Small intestine (tissue), 7 donors: ENCODE results near the gene SLC17A7. TPM values are rescaled to one million over a fixed set of nuclear protein-coding genes. Genes with fewer than 3 reads are reported as not detected.

ENCODE experiments used
- DNase-seq, 2 donors: peaks; one replicate each; pipeline versions ENCODE4 v3.0.0 to v3.0.0-alpha.2; 2013
- FAIRE-seq: peaks from 2 replicates; lab custom pipeline; 2012; peaks lifted over from hg19 to GRCh38; lab: Jason Lieb, UNC
- H3K27ac ChIP-seq, 3 donors: one replicate each; pipeline ENCODE4 v1.5.1; 2013; ENCODE audit warnings: low read length in 2 of 3, mild to moderate bottlenecking in 2 of 3, control low read depth in 1 of 3, inconsistent platforms in 1 of 3, low read depth in 1 of 3, moderate library complexity in 1 of 3
- H3K27me3 ChIP-seq, 3 donors: one replicate each; pipeline ENCODE4 v1.6.1; 2013; ENCODE audit warnings: low read length in 3 of 3, inconsistent platforms in 1 of 3; ENCODE audit not compliant: control insufficient read depth in 3 of 3, insufficient read depth in 3 of 3
- H3K36me3 ChIP-seq, 3 donors: one replicate each; pipeline ENCODE4 v1.6.1; 2013; ENCODE audit warnings: low read length in 3 of 3, inconsistent platforms in 1 of 3, low read depth in 1 of 3, mild to moderate bottlenecking in 1 of 3, moderate library complexity in 1 of 3; ENCODE audit not compliant: control insufficient read depth in 3 of 3, insufficient read depth in 2 of 3
- H3K4me1 ChIP-seq, 3 donors: one replicate each; pipeline ENCODE4 v1.6.1; 2013; ENCODE audit warnings: low read length in 2 of 3, inconsistent platforms in 1 of 3, low read depth in 1 of 3, mild to moderate bottlenecking in 1 of 3, moderate library complexity in 1 of 3; ENCODE audit not compliant: control insufficient read depth in 3 of 3, insufficient read depth in 2 of 3
- H3K4me3 ChIP-seq, 3 donors: one replicate each; pipeline ENCODE4 v1.5.1; 2013; ENCODE audit warnings: low read length in 3 of 3, control low read depth in 1 of 3, inconsistent platforms in 1 of 3, low read depth in 1 of 3, mild to moderate bottlenecking in 1 of 3, moderate library complexity in 1 of 3
- H3K9me3 ChIP-seq, 2 donors: one replicate each; pipeline ENCODE4 v1.6.1; 2013; ENCODE audit warnings: low read depth in 1 of 2, low read length in 1 of 2; ENCODE audit not compliant: control insufficient read depth in 2 of 2, insufficient read depth in 1 of 2
- WGBS, 3 donors: extraction: QIAGEN DNeasy Blood & Tissue Kit; methylation state at CpG; one replicate each; pipeline ENCODE4 v1.1.7; 2013; 5-methylcytosine and 5-hydroxymethylcytosine counted together
- polyA plus RNA-seq, 4 donors: library from polyadenylated mRNA; stranded (reverse) in 3 of 4; unstranded in 1 of 4; fragments of 200-250 nt in 3 of 4; fragments of 120-200 nt in 1 of 4; gene quantifications; one replicate each; pipeline versions ENCODE4 v1.2.1 to v1.2.3, GENCODE V29; 2013
- donor health status: healthy with polysubstance abuse.
- donor health status: control.
- donor health status: control.
- donor health status: Bipolar disorder and iron deficiency.
- donor health status: healthy.

Gene SLC17A7
- polyA plus RNA-seq, 4 donors: 0.09 to 1.1 (median 0.25) TPM

DNA sequence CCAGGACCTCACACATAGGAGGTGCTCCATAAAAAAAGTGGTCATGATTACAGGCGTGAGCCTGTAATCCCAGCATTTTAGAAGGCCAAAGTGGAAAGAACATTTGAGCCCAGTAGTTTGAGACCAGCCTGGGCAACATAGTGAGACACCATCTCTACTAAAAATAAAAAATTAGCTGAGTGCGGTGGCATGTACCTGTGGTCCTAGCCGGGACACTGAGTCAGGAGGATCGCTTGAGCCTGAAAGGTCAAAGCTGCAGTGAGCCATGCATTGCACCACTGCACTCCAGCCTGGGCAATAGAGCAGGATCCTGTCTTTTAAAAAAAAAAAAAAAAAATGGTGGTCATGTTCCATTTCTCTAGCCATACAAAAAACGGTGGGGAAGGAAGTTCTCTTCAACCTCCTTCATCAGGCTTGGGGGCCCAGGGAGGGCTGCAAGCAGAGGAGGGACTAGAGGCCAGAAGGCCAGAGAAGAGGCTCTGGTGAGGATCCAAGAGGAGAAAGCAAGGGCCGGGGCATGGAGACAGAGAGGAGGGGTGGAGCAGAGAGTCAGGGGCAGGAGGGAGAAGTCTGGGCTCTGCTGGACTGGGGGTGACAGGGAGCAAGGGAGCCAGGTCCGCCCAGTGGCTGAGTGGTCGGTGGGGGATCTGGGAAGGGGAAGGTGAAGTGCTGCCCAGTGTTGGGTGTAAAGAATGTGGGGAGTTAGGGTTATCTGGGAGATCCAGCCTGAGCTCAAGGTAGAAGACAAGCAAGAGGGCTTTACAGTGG is 44.4 kb downstream of the SLC17A7 start:
- Histone ChIP-seq H3K36me3 (no peaks in the 10 kb centered on the region), H3K4me3 (no peak overlapping the region), H3K27ac (no peak overlapping the region), H3K9me3 (no peaks in the 10 kb centered on the region), H3K27me3 (peaks cover 0 to 23% (median 0%) of the 10 kb centered on the region in 3 donors), H3K4me1 (no peaks in the 10 kb centered on the region)
- DNase-seq: no peak
- 77 to 88% (median 79%) methylated on average over 8 of the region's 8 CpGs for WGBS, 3 donors
- no peak for FAIRE-seq

DNA sequence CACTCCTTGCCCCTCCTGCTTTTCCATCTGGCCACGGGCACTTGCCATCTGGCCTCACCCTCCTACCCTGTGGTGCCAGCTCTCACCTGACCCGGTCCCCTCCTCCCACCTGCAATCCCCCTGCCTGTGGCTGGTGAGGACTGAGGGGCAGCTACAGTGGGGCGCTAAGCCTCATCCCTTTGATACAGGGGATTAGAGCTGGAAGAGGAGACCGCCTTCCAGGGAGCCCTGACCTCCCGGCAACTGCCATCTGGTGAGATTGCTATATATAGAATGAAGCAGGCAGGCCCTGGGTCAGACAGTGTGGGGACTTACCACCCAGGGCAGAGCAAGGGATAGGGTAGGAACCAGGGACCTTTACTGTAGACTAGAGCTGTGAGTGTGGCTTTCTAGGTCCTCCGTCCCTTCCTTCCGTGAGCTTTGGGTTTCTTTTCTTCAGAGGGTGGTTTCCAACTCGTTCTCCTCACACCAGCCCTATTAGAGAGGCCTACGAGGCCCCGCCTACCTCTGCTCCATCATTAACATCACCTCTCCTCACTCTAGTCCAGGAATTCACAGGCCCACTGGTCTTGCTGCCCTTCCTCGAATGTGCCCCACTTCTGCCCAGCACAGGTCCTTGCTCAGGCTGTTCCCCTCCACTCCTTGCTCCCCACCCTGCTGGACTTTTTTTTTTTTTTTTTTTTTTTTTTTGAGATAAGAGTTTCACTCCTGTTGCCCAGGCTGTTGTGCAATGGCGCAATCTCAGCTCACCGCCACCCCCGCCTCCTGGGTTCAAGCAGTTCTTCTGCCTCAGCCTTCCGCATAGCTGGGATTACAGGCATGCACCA is 45.5 kb downstream of the SLC17A7 start:
- FAIRE-seq (no peak), DNase-seq (no peak)
- Histone ChIP-seq H3K27ac (no peak overlapping the region), H3K9me3 (no peaks in the 10 kb centered on the region), H3K4me3 (no peak overlapping the region), H3K27me3 (peaks cover 0 to 23% (median 0%) of the 10 kb centered on the region in 3 donors), H3K36me3 (no peaks in the 10 kb centered on the region), H3K4me1 (no peaks in the 10 kb centered on the region)
- WGBS, 3 donors: 63 to 71% (median 65%) methylated on average over 15 of the region's 15 CpGs

DNA sequence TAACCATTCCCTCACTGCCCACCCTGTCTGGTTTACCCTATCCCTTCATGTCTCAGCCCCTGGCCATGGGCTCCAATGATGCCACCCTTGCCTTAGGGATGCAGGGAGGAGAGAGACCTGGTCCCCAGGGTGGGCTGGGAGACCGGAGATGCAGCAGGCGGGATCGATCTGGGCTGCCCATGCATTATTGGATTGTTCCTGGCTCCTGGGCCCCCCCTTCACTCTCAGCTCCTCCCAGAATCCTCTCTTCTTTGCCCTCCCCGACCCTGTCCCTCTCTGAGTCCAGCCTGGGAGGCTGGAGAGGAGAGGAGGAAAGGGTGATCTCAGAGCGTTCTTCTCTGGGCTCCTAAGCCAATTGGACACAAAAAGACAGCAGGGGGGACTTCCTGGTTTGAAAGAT is 47.4 kb downstream of the SLC17A7 start:
- DNase-seq (no peak), FAIRE-seq (no peak)
- H3K9me3 ChIP-seq: no peaks in the 10 kb centered on the region
- WGBS, 3 donors: 52 to 84% (median 63%) methylated on average over 4 to 5 of the region's 5 CpGs
- H3K27ac ChIP-seq: no peak overlapping the region
- no peak overlapping the region for H3K4me3 ChIP-seq
- no peaks in the 10 kb centered on the region for H3K36me3 ChIP-seq
- H3K4me1 ChIP-seq: no peaks in the 10 kb centered on the region
- H3K27me3 ChIP-seq: peaks cover 0 to 21% (median 0%) of the 10 kb centered on the region in 3 donors

DNA sequence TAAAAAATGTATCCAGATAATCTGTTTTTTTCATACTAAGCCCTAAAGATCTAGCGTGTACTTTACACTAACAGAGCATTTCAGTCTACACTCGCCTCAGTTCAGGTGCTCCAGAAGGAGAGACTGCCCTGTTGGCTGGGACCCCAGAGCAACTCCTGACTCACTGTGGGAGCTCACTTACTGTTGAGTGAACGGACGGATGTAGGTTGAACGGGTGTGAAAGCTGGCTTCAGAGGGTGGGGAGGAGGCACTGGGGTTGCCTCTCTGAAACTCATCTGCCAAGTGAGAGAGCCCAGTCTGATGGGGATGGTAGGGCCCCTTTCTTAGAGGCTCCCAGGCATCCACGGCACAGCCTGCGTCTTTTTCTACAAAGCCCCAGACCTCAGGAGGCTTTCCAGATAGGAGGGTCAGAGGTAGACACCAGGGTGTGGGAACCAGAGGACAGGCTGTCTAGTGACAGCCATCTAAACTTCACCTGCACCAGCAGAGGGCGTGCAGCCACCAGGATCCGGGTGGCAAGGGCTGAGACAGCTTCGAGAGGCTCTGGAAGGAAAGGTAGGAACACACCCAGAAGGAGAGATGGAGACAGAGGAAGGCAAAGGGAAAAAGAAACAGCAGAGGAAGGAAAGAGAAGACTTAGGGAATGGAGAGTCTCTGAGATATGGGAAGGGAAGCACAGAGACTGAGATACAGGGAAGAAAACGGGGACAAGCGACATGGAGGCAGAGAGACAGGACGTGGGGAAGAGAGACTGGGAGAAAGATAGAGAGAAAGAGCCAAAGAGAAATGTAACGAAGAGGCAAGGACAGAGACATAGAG is 49.5 kb downstream of the SLC17A7 start:
- H3K4me1 ChIP-seq: no peaks in the 10 kb centered on the region
- H3K36me3 ChIP-seq: no peaks in the 10 kb centered on the region
- 14 to 25% (median 20%) methylated on average over 14 of the region's 14 CpGs for WGBS, 3 donors
- no peak for FAIRE-seq
- no peak overlapping the region for H3K27ac ChIP-seq
- no peak overlapping the region for H3K4me3 ChIP-seq
- H3K9me3 ChIP-seq: peaks cover 0 to 3% of the 10 kb centered on the region in 2 donors
- H3K27me3 ChIP-seq: peaks cover 0 to 20% (median 0%) of the 10 kb centered on the region in 3 donors
- DNase-seq: peak; percentile 83 to 88

DNA sequence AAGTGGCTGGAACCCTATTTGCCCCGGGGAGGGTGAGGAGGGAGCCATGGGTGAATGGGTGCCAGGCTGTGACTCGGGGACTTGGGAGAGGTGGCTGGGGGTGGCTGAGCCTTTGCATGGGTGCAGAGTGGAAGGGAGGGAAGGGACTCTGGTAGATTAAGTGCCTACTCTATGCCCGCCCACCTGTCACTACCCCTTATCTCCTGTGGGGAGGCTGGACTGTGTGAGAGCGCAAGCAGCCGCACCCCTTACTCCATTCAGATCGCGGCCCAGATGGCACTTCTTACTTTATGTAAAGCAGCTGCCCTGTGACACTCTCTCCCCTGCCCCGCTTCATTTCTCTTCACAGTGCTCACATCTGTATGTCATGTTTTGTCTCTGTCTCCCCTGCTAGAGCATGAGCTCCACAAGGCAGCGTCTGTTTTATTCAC is 50.4 kb downstream of the SLC17A7 start:
- DNase-seq: no peak
- H3K4me1 ChIP-seq: no peaks in the 10 kb centered on the region
- no peaks in the 10 kb centered on the region for H3K36me3 ChIP-seq
- H3K9me3 ChIP-seq: peaks cover 0 to 3% of the 10 kb centered on the region in 2 donors
- WGBS, 3 donors: 28 to 48% (median 40%) methylated on average over 9 of the region's 9 CpGs
- no peak overlapping the region for H3K4me3 ChIP-seq
- peaks cover 0 to 20% (median 0%) of the 10 kb centered on the region in 3 donors for H3K27me3 ChIP-seq
- FAIRE-seq: no peak
- H3K27ac ChIP-seq: no peak overlapping the region

DNA sequence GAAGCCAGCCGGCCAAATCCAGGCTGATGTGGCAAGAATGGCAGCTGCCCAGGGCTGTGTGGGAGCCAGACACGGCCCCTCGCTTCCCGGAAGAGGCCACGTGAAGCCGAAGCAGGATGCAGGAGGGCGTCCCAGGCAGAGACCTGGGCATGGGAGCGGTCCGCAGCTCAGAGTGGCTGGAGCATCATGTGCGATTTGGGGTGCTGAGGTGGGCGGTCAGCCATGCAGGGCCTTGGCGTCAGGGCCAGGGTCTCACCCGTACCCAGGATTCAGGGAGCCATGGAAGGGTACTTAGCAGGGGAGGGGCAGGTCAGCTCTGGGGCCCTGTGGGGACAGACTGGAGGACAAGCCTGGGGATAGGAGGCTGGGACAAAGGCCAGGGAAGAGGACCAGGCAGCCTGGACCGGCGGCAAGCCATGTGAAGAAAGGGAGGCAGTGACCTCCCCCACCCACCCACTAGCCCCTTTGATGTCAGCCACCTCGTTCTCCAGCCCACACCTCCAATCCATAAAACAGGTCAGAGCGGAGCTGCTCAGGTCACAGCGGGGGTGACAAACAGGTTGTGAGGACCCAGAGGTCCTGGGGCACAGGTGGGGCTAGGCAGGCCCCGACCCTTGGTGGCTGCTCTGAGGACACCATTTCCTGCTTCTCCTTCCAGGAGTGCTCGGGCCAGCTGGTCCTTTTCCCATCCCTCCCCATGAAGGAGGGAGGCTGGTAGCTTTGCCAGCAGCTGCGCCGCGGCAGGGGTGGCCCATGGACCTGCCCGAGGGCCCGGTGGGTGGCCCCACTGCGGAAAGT is 51.0 kb downstream of the SLC17A7 start:
- no peak for DNase-seq
- H3K4me3 ChIP-seq: no peak overlapping the region
- no peak for FAIRE-seq
- no peak overlapping the region for H3K27ac ChIP-seq
- H3K36me3 ChIP-seq: no peaks in the 10 kb centered on the region
- H3K4me1 ChIP-seq: no peaks in the 10 kb centered on the region
- H3K9me3 ChIP-seq: peaks cover 0 to 3% of the 10 kb centered on the region in 2 donors
- 52 to 66% (median 65%) methylated on average over 25 to 26 of the region's 26 CpGs for WGBS, 3 donors
- peaks cover 0 to 20% (median 0%) of the 10 kb centered on the region in 3 donors for H3K27me3 ChIP-seq

DNA sequence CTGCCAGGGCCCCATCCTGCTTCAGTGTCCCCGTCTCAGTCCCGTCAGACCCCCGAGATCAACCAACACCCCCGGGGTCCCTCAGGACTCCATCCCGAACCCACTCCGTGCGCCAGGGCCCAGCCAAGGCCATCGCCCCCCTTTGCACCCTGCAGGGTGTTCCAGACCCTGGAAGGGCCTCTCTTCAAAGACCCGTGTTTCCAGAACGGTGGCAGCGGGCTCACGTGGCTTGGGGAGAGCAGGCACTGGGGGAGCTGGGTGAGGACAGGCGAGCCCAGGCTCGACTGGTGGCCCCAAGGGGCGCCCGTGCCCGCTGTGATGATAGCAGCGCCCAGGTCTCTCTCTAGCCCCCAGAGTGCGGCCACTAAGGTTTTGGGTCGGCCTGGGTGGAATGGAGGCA is 51.9 kb downstream of the SLC17A7 start:
- H3K4me1 ChIP-seq: no peaks in the 10 kb centered on the region
- peaks cover 0 to 17% (median 0%) of the 10 kb centered on the region in 3 donors for H3K27me3 ChIP-seq
- 83 to 90% (median 89%) methylated on average over 20 of the region's 20 CpGs for WGBS, 3 donors
- peaks cover 0 to 3% of the 10 kb centered on the region in 2 donors for H3K9me3 ChIP-seq
- H3K36me3 ChIP-seq: no peaks in the 10 kb centered on the region
- H3K4me3 ChIP-seq: no peak overlapping the region
- H3K27ac ChIP-seq: no peak overlapping the region
- FAIRE-seq (no peak), DNase-seq (no peak)
